Neural cell (in vitro differentiated cells): ENCODE measurements around the gene SPOCD1. TPM values are rescaled to one million over a fixed set of nuclear protein-coding genes. Genes with fewer than 3 reads are reported as not detected.

Experiments used
- H2AFZ ChIP-seq: fragments of 200-600, 300-800 bp; sonication (generic), shearing (Covaris generic); 2 replicates; pipeline ENCODE4 v1.6.0; 2014; ENCODE audit warnings: low read depth, mild to moderate bottlenecking, antibody characterized with exemption, low read length, moderate library complexity
- H3F3A ChIP-seq: fragments of 200-600 bp; shearing (Covaris generic); 2 replicates; pipeline ENCODE4 v1.6.1; 2016; ENCODE audit warnings: mild to moderate bottlenecking, moderate library complexity, mixed read lengths, antibody characterized with exemption, low read length; ENCODE audit not compliant: insufficient read depth, poor library complexity, severe bottlenecking
- H3K27ac ChIP-seq: fragments of 200-600, 300-800 bp; sonication (generic), shearing (Covaris generic); 2 replicates; pipeline ENCODE4 v1.5.1; 2014; ENCODE audit warnings: mild to moderate bottlenecking, low read length, moderate library complexity
- H3K27me3 ChIP-seq: fragments of 300-800, 200-600 bp; sonication (generic), shearing (Covaris generic); 2 replicates; pipeline ENCODE4 v1.6.0; 2014; ENCODE audit warnings: mild to moderate bottlenecking, low read depth, low read length, moderate library complexity; ENCODE audit not compliant: insufficient read depth
- H3K36me3 ChIP-seq: fragments of 300-800, 200-600 bp; sonication (generic), shearing (Covaris generic); 2 replicates; pipeline ENCODE4 v1.5.1; 2014; ENCODE audit warnings: mild to moderate bottlenecking, antibody characterized with exemption, low read length, moderate library complexity; ENCODE audit not compliant: insufficient read depth
- H3K4me2 ChIP-seq: fragments of 300-800, 200-600 bp; sonication (generic), shearing (Covaris generic); 2 replicates; pipeline ENCODE4 v1.6.0; 2014; ENCODE audit warnings: mild to moderate bottlenecking, low read length
- H3K4me3 ChIP-seq: fragments of 300-800, 200-600 bp; sonication (generic), shearing (Covaris generic); 2 replicates; pipeline ENCODE4 v1.5.1; 2014; ENCODE audit warnings: mild to moderate bottlenecking, low read length, moderate library complexity
- H3K79me2 ChIP-seq: fragments of 200-600 bp; shearing (Covaris generic); replicated peaks from 2 replicates; pipeline ENCODE4 v1.6.0; 2014; ENCODE audit warnings: mild to moderate bottlenecking, low read length, moderate library complexity; ENCODE audit not compliant: insufficient read depth
- H3K9ac ChIP-seq: fragments of 300-800, 200-600 bp; sonication (generic), shearing (Covaris generic); 2 replicates; pipeline ENCODE4 v1.6.1; 2016; ENCODE audit warnings: mild to moderate bottlenecking, low read length, mixed read lengths
- H3K9me2 ChIP-seq: fragments of 200-600 bp; shearing (Covaris generic); 2 replicates; pipeline ENCODE4 v1.6.1; 2016; ENCODE audit warnings: mild to moderate bottlenecking, low read length, mixed read lengths; ENCODE audit not compliant: insufficient read depth
- H3K9me3 ChIP-seq: fragments of 200-600, 300-800 bp; sonication (generic), shearing (Covaris generic); 2 replicates; pipeline ENCODE4 v1.6.1; 2016; ENCODE audit warnings: mild to moderate bottlenecking, mixed run types, low read length, moderate library complexity, mixed read lengths
- H4K20me1 ChIP-seq: fragments of 200-600 bp; shearing (Covaris generic); 2 replicates; pipeline ENCODE4 v1.6.1; 2016; ENCODE audit warnings: mild to moderate bottlenecking, mixed run types; ENCODE audit not compliant: insufficient read depth
- CTCF ChIP-seq: fragments of 450-650 bp; IDR thresholded peaks from 2 replicates; pipeline ENCODE4 v1.5.1; 2014; ENCODE audit warnings: antibody characterized with exemption, mild to moderate bottlenecking, moderate library complexity; ENCODE audit not compliant: poor library complexity, severe bottlenecking
- EP300 ChIP-seq: fragments of 450-650 bp; conservative IDR thresholded peaks from 2 replicates; pipeline ENCODE4 v1.6.1; 2014; ENCODE audit warnings: antibody characterized with exemption, mild to moderate bottlenecking, moderate library complexity; ENCODE audit not compliant: poor library complexity, severe bottlenecking
- EZH2 ChIP-seq: fragments of 200-600, 300-800 bp; shearing (Covaris generic), sonication (generic); IDR thresholded peaks from 2 replicates; pipeline ENCODE4 v1.6.1; 2014; ENCODE audit warnings: antibody characterized with exemption, low read length, borderline replicate concordance, mild to moderate bottlenecking; ENCODE audit not compliant: insufficient read depth, poor library complexity, severe bottlenecking
- MXI1 ChIP-seq: fragments of 450-650 bp; conservative IDR thresholded peaks from 2 replicates; pipeline ENCODE4 v1.6.1; 2014; ENCODE audit warnings: antibody characterized with exemption, mild to moderate bottlenecking; ENCODE audit not compliant: poor library complexity, severe bottlenecking
- POLR2AphosphoS5 ChIP-seq: IDR thresholded peaks from 2 replicates; pipeline ENCODE4 v1.6.1; 2012
- RAD21 ChIP-seq: fragments of 450-650 bp; conservative IDR thresholded peaks from 2 replicates; pipeline ENCODE4 v1.6.1; 2014; ENCODE audit warnings: antibody characterized with exemption, mild to moderate bottlenecking, moderate library complexity
- SMC3 ChIP-seq: fragments of 450-650 bp; conservative IDR thresholded peaks from 2 replicates; pipeline ENCODE4 v1.6.1; 2014; ENCODE audit warnings: antibody characterized with exemption, mild to moderate bottlenecking, moderate library complexity; ENCODE audit not compliant: poor library complexity
- TAF1 ChIP-seq: IDR thresholded peaks from 2 replicates; pipeline ENCODE4 v1.6.1; 2012; ENCODE audit warnings: low read depth
- polyA plus RNA-seq: library from polyadenylated mRNA; depleted of rRNA; stranded (reverse); fragments of >200 nt; gene quantifications from 2 replicates; pipeline ENCODE4 v1.2.3, GENCODE V29; 2014
- TF ChIP-seq, protein P1 (sequence below): IDR thresholded peaks from 2 replicates; pipeline ENCODE4 v1.6.1; 2012; ENCODE audit warnings: borderline replicate concordance

The SPOCD1 gene
- polyA plus RNA-seq, 1 donor from 2014 or later: not detected

DNA sequence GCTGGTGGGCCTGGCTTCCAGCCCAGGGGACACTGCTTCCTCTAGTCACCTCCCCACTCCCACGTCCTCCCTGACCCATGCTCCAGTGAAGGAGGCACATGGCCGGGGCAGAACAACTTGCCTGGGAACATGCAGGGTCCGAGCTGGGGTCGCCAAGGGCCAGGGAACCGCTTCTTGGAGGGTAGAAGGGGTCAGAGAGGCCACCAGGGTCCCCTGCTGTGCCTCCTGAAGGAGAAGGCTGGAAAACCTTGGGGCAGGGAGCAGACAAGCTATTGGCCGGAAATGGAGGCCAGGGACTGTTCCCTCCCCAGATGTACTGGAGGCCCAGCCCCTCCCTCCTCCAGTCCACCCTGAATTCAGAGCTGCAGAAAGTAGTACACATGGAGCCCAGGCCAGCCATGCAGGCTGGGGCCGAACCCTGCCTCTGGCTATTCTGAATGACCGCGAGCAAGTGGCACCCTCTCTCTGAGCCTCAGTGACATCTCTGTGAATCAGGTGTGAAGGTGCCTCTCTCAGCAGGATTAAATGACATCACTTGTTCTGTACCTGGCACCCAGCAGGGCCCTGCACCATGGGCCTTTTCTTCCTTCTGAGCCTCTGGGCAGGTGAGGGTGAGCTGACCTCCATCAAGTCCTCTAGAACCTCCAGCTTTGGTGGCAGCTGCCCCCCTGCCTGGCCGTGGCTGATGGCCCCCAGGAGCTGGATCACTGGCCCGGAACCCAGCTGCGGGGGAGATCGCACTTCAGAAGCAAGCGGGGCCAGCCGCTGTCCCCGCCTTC lies 15.7 kb downstream of the SPOCD1 start:
- Histone ChIP-seq H3K27me3 (no peaks in the 10 kb centered on the region), H2AFZ (no peak overlapping the region), H3K4me3 (no peak overlapping the region), H3K4me2 (no peak overlapping the region), H4K20me1 (no peaks in the 10 kb centered on the region), H3K9ac (no peak overlapping the region), H3K79me2 (no peaks in the 10 kb centered on the region), H3K27ac (no peak overlapping the region), H3K9me3 (no peaks in the 10 kb centered on the region), H3K36me3 (no peaks in the 10 kb centered on the region), H3F3A (no peaks in the 10 kb centered on the region), H3K9me2 (no peaks in the 10 kb centered on the region)
- TF ChIP-seq POLR2AphosphoS5 (no peak), RAD21 (no peak), SMC3 (no peak), TAF1 (no peak), CTCF (no peak), EP300 (no peak), EZH2 (no peak), MXI1 (no peak)
- TF ChIP-seq, protein P1, sequence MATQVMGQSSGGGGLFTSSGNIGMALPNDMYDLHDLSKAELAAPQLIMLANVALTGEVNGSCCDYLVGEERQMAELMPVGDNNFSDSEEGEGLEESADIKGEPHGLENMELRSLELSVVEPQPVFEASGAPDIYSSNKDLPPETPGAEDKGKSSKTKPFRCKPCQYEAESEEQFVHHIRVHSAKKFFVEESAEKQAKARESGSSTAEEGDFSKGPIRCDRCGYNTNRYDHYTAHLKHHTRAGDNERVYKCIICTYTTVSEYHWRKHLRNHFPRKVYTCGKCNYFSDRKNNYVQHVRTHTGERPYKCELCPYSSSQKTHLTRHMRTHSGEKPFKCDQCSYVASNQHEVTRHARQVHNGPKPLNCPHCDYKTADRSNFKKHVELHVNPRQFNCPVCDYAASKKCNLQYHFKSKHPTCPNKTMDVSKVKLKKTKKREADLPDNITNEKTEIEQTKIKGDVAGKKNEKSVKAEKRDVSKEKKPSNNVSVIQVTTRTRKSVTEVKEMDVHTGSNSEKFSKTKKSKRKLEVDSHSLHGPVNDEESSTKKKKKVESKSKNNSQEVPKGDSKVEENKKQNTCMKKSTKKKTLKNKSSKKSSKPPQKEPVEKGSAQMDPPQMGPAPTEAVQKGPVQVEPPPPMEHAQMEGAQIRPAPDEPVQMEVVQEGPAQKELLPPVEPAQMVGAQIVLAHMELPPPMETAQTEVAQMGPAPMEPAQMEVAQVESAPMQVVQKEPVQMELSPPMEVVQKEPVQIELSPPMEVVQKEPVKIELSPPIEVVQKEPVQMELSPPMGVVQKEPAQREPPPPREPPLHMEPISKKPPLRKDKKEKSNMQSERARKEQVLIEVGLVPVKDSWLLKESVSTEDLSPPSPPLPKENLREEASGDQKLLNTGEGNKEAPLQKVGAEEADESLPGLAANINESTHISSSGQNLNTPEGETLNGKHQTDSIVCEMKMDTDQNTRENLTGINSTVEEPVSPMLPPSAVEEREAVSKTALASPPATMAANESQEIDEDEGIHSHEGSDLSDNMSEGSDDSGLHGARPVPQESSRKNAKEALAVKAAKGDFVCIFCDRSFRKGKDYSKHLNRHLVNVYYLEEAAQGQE: no peak

DNA sequence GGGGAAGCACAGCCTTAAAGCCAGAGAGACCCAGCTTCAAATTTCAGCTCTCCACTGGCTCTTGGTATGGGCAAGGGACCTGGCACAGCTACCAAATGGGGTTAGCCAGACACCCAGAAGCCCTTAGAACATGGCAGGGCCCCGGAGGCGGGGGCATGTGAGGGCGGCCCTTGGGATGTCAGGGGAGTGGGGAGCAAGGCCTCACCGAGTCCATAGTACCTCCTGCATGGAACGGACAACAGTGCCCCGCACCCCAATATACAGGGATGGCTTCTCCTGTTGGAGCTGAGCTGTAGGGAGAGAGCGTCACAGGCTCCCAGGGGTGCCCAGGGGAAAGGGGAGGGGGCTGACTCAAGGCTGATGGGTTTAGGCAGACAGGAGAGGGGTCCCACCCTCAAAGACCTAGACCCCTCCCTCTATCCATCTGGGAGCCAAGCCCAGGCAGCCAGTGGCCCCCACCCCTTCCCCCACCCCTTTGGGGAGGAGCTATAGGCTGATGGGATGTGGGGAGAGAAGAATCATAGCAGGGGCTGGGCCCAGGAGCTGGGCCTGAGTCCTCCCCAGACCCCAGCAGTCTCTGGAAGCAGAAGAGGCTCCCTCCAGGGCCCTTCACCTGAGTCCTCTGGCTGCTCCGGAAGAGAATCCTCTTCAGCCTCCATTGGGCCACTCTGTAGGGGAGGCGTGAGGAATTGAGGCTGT lies 16.5 kb downstream of the SPOCD1 start:
- H3K27ac ChIP-seq: no peak overlapping the region
- no peaks in the 10 kb centered on the region for H3K36me3 ChIP-seq
- H3K9ac ChIP-seq: no peak overlapping the region
- no peaks in the 10 kb centered on the region for H4K20me1 ChIP-seq
- H2AFZ ChIP-seq: no peak overlapping the region
- no peak overlapping the region for H3K4me3 ChIP-seq
- H3K9me3 ChIP-seq: no peaks in the 10 kb centered on the region
- H3K79me2 ChIP-seq: no peaks in the 10 kb centered on the region
- no peaks in the 10 kb centered on the region for H3F3A ChIP-seq
- no peak overlapping the region for H3K4me2 ChIP-seq
- no peaks in the 10 kb centered on the region for H3K9me2 ChIP-seq
- H3K27me3 ChIP-seq: no peaks in the 10 kb centered on the region
- TF ChIP-seq, protein P1: no peak
- no peak for TF ChIP-seq TAF1
